ENCODE measurements around the gene KRTAP2-1.
"Not testable (repeated sequence)": the region's sequence is repeated elsewhere in the genome, so short reads cannot be mapped to it uniquely, and the experiment has no call there.

Gene KRTAP2-1, protein sequence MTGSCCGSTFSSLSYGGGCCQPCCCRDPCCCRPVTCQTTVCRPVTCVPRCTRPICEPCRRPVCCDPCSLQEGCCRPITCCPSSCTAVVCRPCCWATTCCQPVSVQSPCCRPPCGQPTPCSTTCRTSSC

DNA sequence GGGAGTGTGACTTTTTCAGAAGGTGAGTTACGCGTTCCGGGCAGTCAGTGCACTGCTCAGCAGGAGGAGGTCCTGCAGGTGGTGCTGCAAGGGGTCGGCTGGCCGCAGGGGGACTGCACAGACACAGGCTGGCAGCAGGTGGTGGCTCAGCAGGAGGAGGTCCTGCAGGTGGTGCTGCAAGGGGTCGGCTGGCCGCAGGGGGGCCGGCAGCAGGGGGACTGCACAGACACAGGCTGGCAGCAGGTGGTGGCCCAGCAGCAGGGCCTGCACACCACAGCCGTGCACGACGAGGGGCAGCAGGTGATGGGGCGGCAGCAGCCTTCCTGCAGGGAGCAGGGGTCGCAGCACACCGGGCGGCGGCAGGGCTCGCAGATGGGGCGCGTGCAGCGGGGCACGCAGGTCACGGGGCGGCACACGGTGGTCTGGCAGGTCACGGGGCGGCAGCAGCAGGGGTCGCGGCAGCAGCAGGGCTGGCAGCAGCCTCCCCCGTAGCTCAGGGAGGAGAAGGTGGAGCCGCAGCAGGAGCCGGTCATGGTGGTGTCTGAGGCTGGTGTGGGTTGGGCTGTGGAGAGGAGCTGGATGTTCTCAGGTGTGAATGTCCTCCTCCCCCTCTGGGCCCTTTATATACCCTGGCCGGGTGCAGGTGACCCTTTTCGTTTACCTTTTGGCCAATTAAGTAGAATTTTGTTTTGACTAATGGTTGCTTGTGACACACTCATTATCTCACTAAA lies at the start of gene KRTAP2-1:
Gene KRTAP2-1 (minus strand): TSS at position 582 of the 731 bp plus-strand sequence. CDS start 49 bp downstream, at position 533.
- not testable (repeated sequence) for DNase-seq (ENCODE audit: low spot score)

DNA sequence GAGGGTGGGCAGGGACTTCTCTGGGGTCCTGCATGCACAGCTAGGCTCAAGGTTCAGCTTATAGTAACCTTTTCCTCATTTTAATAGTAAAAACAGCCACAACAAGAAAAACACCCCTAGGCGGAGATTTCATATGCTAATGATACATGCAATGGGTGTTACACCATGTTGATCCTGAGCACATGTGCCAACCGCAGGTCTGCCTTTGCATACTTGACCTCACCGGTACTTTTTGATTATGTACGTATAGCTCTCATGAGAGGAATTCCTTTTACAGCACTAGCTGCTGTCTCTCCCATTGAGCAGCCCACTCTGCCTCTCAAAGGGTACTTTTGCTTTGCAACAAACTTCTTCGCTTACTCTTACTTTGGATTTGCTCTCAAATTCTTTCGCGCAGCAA lies 48.9 kb upstream of the KRTAP2-1 start:
- DNase-seq (ENCODE audit: low spot score): peak; percentile 14

DNA sequence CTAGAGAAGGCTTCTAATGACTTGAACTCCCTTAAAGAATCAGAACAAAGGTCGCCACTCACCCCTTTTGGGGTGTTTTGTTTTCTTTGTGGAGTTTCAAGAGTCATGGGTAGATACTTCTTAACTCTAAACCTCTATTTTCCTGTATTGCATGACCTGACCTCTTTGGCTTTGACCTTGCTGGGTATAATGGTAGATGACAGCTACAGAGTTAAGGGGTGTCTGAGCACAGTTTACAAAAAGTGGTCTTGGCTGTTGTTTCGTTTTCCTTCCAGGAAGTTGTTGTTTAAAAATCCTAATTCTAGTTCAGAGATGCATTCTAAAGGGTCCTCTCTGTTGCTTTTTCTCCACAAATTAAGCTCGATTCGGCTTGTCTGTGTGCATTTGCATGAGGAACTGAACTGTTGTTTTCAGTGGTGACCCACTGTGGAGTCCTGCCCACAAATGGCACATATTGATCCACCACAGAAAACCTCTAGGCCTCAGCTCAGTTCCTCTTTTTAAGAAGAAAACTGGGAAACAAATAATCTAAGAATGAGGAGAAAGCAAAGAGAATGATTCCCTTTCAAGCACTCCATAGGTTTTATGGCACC lies 41.7 kb upstream of the KRTAP2-1 start:
- not testable (repeated sequence) for DNase-seq (ENCODE audit: low spot score)

DNA sequence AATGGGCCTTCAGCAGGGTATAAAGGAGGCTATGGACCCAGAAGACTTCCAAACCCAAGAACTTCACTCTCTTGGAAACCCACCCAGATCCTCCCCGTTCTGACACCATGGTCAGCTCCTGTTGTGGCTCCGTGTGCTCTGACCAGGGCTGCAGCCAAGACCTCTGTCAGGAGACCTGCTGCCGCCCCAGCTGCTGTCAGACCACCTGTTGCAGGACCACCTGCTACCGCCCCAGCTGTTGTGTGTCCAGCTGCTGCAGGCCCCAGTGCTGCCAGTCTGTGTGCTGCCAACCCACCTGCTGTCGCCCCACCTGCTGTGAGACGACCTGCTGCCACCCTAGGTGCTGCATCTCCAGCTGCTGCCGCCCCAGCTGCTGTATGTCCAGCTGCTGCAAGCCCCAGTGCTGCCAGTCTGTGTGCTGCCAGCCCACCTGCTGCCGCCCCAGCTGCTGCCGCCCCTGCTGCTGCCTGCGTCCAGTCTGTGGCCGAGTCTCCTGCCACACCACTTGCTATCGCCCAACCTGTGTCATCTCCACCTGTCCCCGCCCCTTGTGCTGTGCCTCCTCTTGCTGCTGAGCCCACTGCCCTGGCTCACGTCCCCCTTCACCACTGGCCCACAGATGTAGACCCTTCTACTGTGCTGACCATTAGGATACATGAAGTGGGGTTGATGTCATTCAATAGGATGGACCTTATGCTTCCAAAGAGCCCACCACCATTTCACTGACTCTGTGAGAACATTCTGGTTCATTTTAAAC lies 37.2 kb upstream of the KRTAP2-1 start, which contains the start of gene KRTAP4-7:
Gene KRTAP4-7 (plus strand): TSS at position 51 of the 757 bp plus-strand sequence. CDS start 57 bp downstream, at position 108.
- DNase-seq (ENCODE audit: low spot score): not testable (repeated sequence)

DNA sequence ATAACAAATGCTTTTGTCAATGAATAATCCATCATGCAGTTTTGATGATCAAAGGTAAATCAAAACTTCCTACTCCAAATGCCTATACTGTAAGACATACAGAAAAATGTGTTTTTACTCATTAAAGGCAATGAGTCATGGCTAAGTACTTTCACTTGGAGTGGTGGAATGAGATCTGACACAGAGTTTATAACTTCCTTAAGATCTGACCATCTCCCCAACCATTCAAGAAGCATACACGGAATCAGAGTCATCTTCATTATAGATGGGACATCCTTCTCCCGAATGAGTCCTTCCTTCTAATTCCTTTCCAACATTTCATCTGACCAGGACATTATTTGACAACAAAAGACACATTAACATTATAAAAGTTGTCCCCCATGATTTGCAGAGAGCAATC lies 36.3 kb upstream of the KRTAP2-1 start:
- DNase-seq (ENCODE audit: low spot score): not testable (repeated sequence)

DNA sequence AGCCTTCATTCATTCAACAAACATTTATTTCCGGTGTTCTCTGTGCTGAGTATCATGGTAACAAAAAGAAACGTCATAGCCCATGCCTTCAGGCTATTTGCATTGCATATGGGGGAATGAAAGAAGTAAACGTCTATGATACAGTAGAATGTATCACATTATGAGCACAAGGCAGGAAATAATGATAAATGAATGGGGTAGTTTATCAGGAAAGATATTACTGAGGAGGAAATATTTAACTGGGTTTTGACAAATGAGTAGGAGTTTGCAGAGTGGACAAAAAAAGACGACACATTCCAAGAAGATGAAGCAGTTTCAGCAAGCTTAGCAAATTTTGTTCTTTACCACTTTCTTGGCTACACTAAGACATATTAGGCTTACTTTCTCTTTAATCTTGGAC lies 35.5 kb upstream of the KRTAP2-1 start:
- no peak for DNase-seq (ENCODE audit: low spot score)

DNA sequence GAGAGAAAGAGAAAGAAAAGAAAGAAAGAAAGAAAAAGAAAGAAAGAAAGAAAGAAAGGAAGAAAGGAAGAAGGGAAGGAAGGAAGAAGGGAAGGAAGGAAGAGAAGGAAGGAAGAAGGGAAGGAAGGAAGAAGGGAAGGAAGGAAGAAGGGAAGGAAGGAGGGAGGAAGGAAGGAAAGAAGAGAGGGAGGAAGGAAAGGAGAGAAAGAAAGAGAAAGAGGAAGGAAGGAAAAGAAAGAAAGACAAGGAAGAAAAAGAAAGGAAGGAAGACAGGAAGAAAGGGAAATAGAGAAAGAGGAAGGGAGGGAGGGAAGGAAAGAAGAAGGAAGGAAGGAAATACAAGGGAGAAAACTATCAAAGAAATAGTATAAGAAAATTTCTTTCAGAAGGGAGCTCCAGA lies 29.7 kb upstream of the KRTAP2-1 start:
- no peak for DNase-seq (ENCODE audit: low spot score)

DNA sequence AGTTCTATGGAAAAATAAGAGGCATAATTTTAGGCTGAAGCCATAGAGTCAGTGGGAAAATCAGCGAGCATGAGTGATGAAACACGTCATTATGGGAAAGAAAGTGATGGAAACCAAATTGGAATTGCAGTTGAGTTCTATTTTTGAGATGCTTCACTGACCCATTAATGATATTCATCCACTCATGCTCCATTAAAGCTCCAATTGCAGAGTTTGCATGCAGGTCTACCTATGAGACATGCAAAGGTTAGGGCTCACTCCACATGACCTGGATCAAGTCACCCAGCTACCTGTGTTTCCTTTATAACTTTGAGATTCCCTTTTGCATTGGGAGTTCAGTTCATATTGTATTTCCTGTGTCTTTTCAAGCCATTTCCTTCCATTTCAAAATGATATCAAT lies 26.6 kb upstream of the KRTAP2-1 start:
- DNase-seq (ENCODE audit: low spot score): no peak

DNA sequence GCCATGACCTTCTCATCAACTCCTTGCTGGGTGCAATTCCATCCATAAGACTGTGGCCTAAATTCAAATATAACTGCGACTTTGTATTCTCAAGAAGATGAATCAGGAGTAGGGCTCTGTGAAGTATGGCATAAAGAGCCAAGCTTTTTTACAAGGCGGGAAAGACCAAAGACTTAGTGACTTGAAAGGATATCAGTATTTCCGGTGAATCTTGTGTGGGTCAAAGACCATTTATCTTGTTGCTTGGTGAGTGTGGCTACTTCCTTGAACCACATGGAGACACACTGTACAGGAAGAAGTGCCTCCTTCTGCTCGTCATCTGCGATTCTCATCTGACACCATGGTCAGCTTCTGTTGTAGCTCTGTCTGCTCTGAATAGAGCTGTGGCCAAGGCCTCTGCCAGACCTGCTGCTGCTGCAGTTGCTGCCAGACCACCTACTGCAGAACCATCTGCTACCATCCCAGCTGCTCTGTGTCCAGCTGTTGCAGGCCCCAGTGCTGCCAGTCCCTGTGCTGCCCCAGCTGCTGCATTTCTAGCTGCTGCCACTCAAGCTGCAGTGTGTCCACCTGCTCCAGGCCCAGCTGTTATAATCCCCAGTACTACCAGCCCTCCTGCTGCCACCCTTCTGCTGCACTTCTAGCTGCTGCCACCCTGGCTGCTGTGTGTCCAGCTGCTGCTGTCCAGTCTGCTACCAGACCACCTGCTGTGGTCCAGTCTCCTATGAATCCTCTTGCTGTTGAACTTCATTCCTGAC lies 24.7 kb upstream of the KRTAP2-1 start:
- no peak for DNase-seq (ENCODE audit: low spot score)

DNA sequence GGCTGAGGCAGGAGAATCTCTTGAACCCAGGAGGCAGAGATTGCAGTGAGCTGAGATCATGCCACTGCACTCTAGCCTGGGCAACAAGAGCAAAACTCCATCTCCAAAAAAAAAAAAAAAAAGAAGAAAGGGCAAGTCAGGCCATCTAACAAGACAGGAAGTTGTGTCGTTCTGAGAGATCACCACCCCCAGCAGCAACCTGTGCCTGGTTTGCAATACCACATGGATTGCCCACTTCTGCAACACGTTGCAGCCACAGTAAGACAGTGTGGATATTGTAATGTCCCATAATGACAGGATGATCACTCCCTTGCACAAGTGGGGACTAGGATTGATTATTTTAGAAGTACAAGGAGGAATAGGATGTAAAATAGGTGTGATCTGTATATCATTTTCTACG lies 21.9 kb upstream of the KRTAP2-1 start:
- no peak for DNase-seq (ENCODE audit: low spot score)

DNA sequence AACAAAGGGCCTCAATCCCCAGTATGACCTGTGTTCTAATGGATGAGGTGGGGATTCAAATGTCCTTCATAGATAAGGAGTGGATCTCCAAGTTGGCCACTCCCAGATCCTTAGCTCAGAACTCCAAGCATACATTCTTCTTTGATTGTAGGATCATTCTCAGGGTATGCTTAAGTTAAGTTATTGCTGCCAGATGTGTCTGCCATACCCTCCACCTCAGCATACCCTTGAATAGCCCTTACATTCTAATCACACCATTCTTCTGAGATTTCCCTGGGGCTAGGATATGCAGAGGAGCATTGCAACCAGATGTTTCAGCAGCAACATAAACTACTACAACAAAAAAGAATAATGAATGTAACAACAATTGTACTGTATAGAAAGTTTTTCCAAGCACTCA lies 20.2 kb upstream of the KRTAP2-1 start:
- no peak for DNase-seq (ENCODE audit: low spot score)

DNA sequence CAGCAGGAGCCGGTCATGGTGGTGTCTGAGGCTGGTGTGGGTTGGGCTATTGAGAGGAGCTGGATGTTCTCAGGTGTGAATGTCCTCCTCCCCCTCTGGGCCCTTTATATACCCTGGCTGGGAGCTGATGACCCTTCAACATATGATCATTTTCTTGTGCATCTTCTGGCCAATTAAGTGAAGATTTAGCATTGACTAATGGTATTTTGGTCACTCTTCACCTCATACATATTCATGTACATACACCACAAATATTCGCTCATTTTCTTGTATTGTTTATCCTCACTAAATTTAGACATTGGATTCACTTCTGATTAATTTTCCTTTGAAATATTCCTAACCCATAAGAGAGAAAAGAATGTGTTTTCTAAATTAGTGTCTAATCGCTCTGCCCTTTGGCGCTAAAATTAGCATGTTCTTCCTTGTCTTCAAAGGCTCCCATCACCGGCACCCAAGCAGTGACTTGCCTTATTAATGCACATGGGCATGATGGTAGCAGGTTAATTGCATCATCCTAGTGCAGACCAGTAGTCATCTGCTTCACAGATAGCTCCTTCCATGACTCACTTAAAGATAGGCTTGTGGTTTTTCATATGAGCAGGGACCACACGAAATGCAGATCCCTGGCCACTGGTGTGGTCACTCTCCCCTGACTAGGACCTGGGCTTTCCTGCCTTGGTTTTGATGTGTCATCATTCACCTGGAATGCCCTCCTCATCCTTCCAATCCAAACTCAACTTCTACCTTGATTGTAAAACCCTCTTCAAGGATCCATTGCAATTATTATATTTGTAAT lies 18.9 kb upstream of the KRTAP2-1 start, which contains the start of gene KRTAP2-4:
Gene KRTAP2-4 (minus strand): TSS at position 51 of the 796 bp plus-strand sequence. CDS start 34 bp downstream, at position 17.
- DNase-seq (ENCODE audit: low spot score): peak; percentile 94

DNA sequence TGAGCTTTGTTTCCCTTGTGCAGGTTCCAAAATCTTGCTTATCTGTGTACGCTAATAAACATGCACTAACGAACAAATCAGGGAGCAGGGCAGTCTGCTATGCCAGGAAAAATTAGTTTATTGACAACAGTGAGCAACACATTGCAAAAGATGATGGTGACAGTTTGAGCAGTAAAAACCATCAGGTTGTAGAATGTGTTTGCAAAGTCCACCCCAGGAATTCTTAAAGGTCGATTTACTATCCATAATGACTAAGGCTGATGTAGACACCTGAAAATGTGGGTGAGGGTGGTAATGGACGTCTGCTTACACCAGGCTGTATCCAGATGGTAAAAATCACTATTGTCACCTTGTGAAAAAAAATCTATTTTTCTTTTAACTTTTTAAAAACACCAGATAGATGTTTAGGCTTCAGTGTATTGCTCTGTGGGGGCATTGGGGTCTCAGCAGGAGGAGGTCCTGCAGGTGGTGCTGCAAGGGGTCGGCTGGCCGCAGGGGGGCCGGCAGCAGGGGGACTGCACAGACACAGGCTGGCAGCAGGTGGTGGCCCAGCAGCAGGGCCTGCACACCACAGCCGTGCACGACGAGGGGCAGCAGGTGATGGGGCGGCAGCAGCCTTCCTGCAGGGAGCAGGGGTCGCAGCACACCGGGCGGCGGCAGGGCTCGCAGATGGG lies 18.0 kb upstream of the KRTAP2-1 start:
- not testable (repeated sequence) for DNase-seq (ENCODE audit: low spot score)

DNA sequence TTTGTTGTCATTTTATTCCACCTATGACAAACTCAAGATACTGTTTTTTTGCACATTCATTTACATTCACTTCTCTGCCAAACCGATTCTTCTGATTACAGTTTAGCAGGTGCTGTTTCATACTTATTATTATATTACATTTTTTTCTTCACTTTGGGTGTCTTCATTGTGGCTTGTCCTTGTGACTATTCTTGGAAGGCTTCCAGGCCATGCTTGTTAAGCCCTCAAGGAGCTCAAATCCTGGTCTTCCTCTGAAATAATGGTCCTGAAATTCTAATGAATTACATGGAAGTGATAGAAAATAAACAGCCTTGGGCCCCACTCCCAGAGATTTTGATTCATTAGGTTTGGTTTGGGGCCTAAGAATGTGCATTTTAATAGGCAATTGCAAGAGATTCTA lies 17.2 kb upstream of the KRTAP2-1 start:
- no peak for DNase-seq (ENCODE audit: low spot score)

DNA sequence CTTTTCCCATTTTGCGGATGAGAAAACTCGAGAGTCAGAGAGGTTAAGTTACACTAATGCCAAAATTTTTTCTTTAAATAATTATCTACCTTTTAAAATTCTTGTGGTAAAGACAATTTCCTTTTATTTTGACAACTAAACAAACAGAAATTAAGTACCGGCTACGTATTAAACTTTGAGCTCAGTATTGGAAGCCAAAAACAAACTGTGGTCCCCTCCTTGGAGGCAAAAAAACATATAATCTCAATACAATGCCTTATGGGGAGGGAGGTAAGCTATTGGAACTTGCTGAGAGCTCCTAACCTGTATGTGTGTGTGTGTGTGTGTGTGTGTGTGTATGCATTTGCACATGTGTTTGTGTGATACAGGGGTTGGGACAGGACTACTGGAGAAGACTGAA lies 16.3 kb upstream of the KRTAP2-1 start:
- DNase-seq (ENCODE audit: low spot score): no peak

DNA sequence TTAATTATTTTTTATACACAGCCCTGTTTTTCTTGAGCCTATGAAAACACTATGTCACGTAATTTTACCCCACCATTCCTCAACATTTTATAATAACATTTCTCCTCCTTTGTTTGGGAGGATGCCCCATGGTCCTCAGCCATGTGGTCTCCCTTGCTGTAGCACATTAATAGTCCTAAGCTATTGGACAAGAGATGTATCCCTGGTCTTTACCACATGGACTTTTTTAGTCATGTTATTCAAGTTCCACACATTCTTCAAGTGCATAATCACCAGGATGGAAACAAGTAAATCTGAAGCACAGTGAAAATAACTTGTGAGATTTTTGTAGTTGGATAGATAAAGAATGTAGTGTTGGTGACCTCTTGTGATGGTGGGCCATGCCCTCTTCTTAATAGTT lies 14.8 kb upstream of the KRTAP2-1 start:
- DNase-seq (ENCODE audit: low spot score): peak; percentile 40

DNA sequence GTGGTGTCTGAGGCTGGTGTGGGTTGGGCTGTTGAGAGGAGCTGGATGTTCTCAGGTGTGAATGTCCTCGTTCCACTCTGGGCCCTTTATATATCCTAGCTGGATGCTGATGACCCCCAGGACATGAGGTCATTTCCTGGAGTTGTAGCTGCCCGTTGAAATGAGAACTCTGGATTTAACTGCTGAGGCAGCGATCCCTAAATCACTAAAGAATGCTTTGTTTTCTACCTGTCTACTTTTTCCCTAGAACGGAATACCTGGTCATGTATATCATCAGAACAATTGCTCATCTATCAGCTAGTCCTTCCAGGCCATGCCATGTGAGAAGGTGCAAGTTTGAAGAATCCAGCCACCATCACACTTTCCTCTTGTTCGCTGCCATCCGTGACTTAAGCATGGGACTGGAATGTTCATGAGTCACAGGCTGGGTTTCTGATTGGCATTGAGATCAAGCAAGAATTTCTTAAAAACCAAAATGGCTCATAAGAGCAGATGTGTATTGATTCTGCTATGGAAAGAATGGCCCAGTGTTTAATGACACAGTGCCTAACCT lies 13.0 kb upstream of the KRTAP2-1 start, which contains the start of gene KRTAP2-3:
Gene KRTAP2-3 (minus strand): TSS at position 63 of the 553 bp plus-strand sequence. CDS start 64 bp downstream, outside the sequence.
- peak; percentile 81 for DNase-seq (ENCODE audit: low spot score)

DNA sequence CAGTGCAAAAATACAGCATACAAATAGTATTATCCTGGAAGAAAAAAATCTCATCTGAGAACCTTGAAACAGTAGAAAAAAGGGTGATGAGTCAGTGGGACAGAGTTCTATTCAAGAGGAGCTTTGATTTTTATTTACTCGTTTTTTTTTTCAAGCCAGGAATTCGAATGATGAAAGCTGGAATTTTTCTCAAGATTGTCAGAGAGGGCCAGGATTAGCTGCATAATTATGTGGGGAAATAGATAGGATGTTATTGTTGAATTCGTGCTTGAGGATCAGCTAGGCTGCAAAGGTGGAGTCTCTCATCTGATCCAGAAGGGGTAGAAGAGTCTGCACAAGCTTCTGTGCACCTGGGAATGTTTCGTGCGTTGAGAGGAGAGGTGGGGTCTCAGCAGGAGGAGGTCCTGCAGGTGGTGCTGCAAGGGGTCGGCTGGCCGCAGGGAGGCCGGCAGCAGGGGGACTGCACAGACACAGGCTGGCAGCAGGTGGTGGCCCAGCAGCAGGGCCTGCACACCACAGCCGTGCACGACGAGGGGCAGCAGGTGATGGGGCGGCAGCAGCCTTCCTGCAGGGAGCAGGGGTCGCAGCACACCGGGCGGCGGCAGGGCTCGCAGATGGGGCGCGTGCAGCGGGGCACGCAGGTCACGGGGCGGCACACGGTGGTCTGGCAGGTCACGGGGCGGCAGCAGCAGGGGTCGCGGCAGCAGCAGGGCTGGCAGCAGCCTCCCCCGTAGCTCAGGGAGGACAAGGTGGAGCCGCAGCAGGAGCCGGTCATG lies 12.3 kb upstream of the KRTAP2-1 start:
- peak; percentile 60 for DNase-seq (ENCODE audit: low spot score)

DNA sequence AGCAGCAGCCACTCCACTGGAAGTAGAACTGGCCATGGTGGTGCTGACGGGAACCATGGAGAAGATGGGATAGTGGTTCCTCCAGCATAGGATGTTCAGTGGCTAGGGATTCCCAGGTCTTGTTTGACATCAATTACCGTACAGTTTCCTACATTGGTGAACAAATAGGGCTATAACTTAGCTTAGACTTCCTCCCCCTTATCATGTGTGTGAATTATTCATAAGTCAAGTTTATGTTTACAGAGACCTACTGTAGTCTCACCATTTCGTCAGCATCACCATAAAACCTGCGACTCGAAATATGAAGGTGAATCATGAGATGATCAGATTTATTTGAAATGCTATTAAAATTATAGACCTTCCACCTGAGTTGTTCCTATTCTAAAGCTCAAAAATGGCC lies 11.6 kb upstream of the KRTAP2-1 start:
- no peak for DNase-seq (ENCODE audit: low spot score)

All from SW480 (cell line).